WTC11 (cell line): ENCODE results near the gene GMEB2. TPM values are rescaled to one million over a fixed set of nuclear protein-coding genes. Genes with fewer than 3 reads are reported as not detected.

Source experiments
- ATAC-seq: fragments of 200-7000 bp; cut with Tn5 transposase; 2 replicates; pipeline ENCODE4 v1.10.0; 2021; ENCODE audit warnings: mild to moderate bottlenecking, moderate library complexity
- CTCF ChIA-PET: fragments of 300-600 bp; sonication (Branson Sonifier 250); formaldehyde crosslinking; loops from one replicate; lab custom pipeline; 2021; ENCODE audit warnings: antibody characterized with exemption; lab: Charles Lee
- POLR2A ChIA-PET: fragments of 350-600 bp; sonication (Branson Sonifier 250); formaldehyde crosslinking; loops from one replicate; lab custom pipeline; 2021; ENCODE audit warnings: antibody characterized with exemption; lab: Charles Lee
- DNase-seq: peaks from one replicate; pipeline ENCODE4 v3.0.0; 2021; ENCODE audit warnings: low spot score
- H3K27ac Mint-ChIP-seq: 2 replicates; pipeline ENCODE4 v1.8.0; 2021; ENCODE audit warnings: mixed read lengths
- H3K27me3 Mint-ChIP-seq: 2 replicates; pipeline ENCODE4 v1.8.0; 2021; ENCODE audit warnings: low read depth, mild to moderate bottlenecking, moderate library complexity, mixed read lengths
- H3K36me3 Mint-ChIP-seq: 2 replicates; pipeline ENCODE4 v1.8.0; 2021; ENCODE audit warnings: mixed read lengths
- H3K4me1 Mint-ChIP-seq: 2 replicates; pipeline ENCODE4 v1.8.0; 2022; ENCODE audit warnings: mixed read lengths
- H3K4me3 Mint-ChIP-seq: 2 replicates; pipeline ENCODE4 v1.8.0; 2021; ENCODE audit warnings: mild to moderate bottlenecking, moderate library complexity, mixed read lengths
- H3K9me3 Mint-ChIP-seq: 2 replicates; pipeline ENCODE4 v1.8.0; 2021; ENCODE audit warnings: mixed read lengths
- CBFB ChIP-seq: sonication (generic); formaldehyde crosslinking; IDR thresholded peaks from 2 replicates; pipeline ENCODE4 v1.8.1; 2022; ENCODE audit warnings: mild to moderate bottlenecking, low read depth, missing genetic modification reagents
- CREM ChIP-seq: sonication (generic); formaldehyde crosslinking; IDR thresholded peaks from 2 replicates; pipeline ENCODE4 v1.8.1; 2022; ENCODE audit warnings: mild to moderate bottlenecking, missing genetic modification reagents, moderate library complexity
- ESRRA ChIP-seq: sonication (generic); formaldehyde crosslinking; IDR thresholded peaks from 2 replicates; pipeline ENCODE4 v1.8.1; 2022; ENCODE audit warnings: mild to moderate bottlenecking, missing genetic modification reagents, borderline replicate concordance
- GABPB1 ChIP-seq: sonication (generic); formaldehyde crosslinking; IDR thresholded peaks from 2 replicates; pipeline ENCODE4 v1.8.1; 2023; ENCODE audit warnings: mild to moderate bottlenecking, missing genetic modification reagents
- IRF2 ChIP-seq: sonication (generic); formaldehyde crosslinking; IDR thresholded peaks from 2 replicates; pipeline ENCODE4 v1.8.0; 2022; ENCODE audit warnings: low read depth, missing genetic modification reagents, borderline replicate concordance
- MYBL2 ChIP-seq: sonication (generic); formaldehyde crosslinking; IDR thresholded peaks from 2 replicates; pipeline ENCODE4 v1.8.1; 2023; ENCODE audit warnings: mild to moderate bottlenecking, moderate library complexity, missing genetic modification reagents
- NFATC4 ChIP-seq: fragments of 250-450 bp; sonication (Bioruptor Pico); IDR thresholded peaks from 2 replicates; pipeline ENCODE4 v1.9.0; 2021; ENCODE audit warnings: mild to moderate bottlenecking
- NR2C2 ChIP-seq: sonication (generic); formaldehyde crosslinking; IDR thresholded peaks from 2 replicates; pipeline ENCODE4 v1.8.0; 2022; ENCODE audit warnings: mild to moderate bottlenecking, missing genetic modification reagents
- RELA ChIP-seq: sonication (generic); formaldehyde crosslinking; IDR thresholded peaks from 2 replicates; pipeline ENCODE4 v1.8.1; 2022; ENCODE audit warnings: missing genetic modification reagents, mild to moderate bottlenecking, borderline replicate concordance
- RORB ChIP-seq: fragments of 250-450 bp; sonication (Bioruptor Pico); IDR thresholded peaks from 2 replicates; pipeline ENCODE4 v1.9.0; 2021; ENCODE audit warnings: mild to moderate bottlenecking
- SMAD4 ChIP-seq: sonication (generic); formaldehyde crosslinking; IDR thresholded peaks from 2 replicates; pipeline ENCODE4 v1.8.0; 2022; ENCODE audit warnings: mild to moderate bottlenecking, missing genetic modification reagents
- SP1 ChIP-seq: sonication (generic); formaldehyde crosslinking; conservative IDR thresholded peaks from 2 replicates; pipeline ENCODE4 v1.8.1; 2022; ENCODE audit warnings: missing genetic modification reagents
- ZBTB21 ChIP-seq: sonication (generic); formaldehyde crosslinking; IDR thresholded peaks from 2 replicates; pipeline ENCODE4 v1.8.1; 2023; ENCODE audit warnings: mild to moderate bottlenecking, missing genetic modification reagents, borderline replicate concordance
- ZNF263 ChIP-seq: sonication (generic); formaldehyde crosslinking; IDR thresholded peaks from 2 replicates; pipeline ENCODE4 v1.8.1; 2022; ENCODE audit warnings: low read depth, mild to moderate bottlenecking, moderate library complexity, missing genetic modification reagents
- total RNA-seq: library from RNA; stranded (reverse); gene quantifications from 3 replicates; pipeline ENCODE4 v1.2.3, GENCODE V29; 2021
- TF ChIP-seq, protein P1 (sequence below): sonication (generic); formaldehyde crosslinking; IDR thresholded peaks from 2 replicates; pipeline ENCODE4 v1.8.1; 2023; ENCODE audit warnings: mild to moderate bottlenecking, missing genetic modification reagents, borderline replicate concordance
- TF ChIP-seq, protein P2 (sequence below): fragments of 250-450 bp; sonication (Bioruptor Pico); IDR thresholded peaks from 2 replicates; pipeline ENCODE4 v1.9.0; 2021; ENCODE audit warnings: mild to moderate bottlenecking
- TF ChIP-seq, protein P3 (sequence below): fragments of 200-600 bp; IDR thresholded peaks from 2 replicates; pipeline ENCODE4 v1.8.0; 2022; ENCODE audit warnings: antibody characterized with exemption
- TF ChIP-seq, protein P4 (sequence below): sonication (generic); formaldehyde crosslinking; IDR thresholded peaks from 2 replicates; pipeline ENCODE4 v1.8.1; 2022; ENCODE audit warnings: missing genetic modification reagents, borderline replicate concordance
- TF ChIP-seq, protein P5 (sequence below): sonication (generic); formaldehyde crosslinking; IDR thresholded peaks from 2 replicates; pipeline ENCODE4 v1.8.0; 2023; ENCODE audit warnings: missing genetic modification reagents, mild to moderate bottlenecking, borderline replicate concordance
- TF ChIP-seq, protein P6 (sequence below): fragments of 250-450 bp; sonication (Bioruptor Pico); IDR thresholded peaks from 2 replicates; pipeline ENCODE4 v1.8.0; 2021; ENCODE audit warnings: mild to moderate bottlenecking

The GMEB2 gene
- total RNA-seq, 1 experiment from 2014 or later = 14.8 TPM

DNA sequence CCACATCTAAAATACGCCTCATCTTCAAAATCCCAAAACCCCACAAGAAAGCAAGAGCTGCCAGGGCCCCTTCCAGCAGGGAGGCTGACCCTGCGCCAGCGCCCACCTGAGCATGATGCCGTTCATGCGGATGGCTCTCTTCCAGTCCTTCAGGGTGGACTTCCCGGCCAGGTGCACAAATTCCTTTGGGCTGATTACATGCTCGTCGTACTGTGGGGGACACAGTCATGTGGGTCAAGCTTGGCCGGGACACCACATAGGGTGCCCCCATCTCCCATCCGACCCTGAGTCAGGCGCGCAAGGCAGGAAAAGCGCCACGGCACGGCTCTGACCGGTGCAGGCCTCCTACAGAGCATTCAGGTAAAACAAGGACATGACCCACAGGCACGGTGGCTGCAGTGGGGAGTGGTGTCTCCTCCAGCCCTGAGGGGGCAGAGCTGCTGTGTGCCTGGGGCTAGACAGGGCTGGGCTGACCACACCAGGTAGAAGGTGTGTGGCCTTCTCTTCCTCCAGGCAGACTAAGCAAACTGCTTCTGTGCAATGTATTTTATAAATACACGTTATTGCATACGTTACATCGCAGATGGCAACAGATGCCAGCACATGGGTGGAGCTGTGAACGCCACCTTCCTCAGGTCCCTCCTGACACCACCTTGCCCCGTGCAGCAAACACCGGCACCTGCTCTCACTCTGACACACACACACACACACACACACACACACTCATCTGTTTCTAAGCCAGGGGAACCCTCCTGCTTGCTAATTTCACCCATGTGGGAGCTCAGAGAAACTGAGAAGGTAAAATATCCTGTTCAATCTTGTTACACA is 29.0 kb downstream of the GMEB2 start:
- POLR2A ChIA-PET = no interaction called here
- DNase-seq (no peak), ATAC-seq (no peak)
- no peak overlapping the region for H3K4me3 Mint-ChIP-seq
- H3K9me3 Mint-ChIP-seq = no peaks in the 10 kb centered on the region
- H3K27me3 Mint-ChIP-seq = no peaks in the 10 kb centered on the region
- no peak overlapping the region for H3K27ac Mint-ChIP-seq
- peaks cover 18% of the 10 kb centered on the region for H3K36me3 Mint-ChIP-seq
- TF ChIP-seq RORB (CRISPR knock-in tag) (no peak), ESRRA (CRISPR knock-in tag) (no peak), SP1 (CRISPR knock-in tag) (no peak), IRF2 (CRISPR knock-in tag) (no peak), CBFB (no peak), NR2C2 (CRISPR knock-in tag) (no peak), NFATC4 (no peak), SMAD4 (no peak), RELA (no peak), CREM (CRISPR knock-in tag) (no peak)
- TF ChIP-seq, protein P1, sequence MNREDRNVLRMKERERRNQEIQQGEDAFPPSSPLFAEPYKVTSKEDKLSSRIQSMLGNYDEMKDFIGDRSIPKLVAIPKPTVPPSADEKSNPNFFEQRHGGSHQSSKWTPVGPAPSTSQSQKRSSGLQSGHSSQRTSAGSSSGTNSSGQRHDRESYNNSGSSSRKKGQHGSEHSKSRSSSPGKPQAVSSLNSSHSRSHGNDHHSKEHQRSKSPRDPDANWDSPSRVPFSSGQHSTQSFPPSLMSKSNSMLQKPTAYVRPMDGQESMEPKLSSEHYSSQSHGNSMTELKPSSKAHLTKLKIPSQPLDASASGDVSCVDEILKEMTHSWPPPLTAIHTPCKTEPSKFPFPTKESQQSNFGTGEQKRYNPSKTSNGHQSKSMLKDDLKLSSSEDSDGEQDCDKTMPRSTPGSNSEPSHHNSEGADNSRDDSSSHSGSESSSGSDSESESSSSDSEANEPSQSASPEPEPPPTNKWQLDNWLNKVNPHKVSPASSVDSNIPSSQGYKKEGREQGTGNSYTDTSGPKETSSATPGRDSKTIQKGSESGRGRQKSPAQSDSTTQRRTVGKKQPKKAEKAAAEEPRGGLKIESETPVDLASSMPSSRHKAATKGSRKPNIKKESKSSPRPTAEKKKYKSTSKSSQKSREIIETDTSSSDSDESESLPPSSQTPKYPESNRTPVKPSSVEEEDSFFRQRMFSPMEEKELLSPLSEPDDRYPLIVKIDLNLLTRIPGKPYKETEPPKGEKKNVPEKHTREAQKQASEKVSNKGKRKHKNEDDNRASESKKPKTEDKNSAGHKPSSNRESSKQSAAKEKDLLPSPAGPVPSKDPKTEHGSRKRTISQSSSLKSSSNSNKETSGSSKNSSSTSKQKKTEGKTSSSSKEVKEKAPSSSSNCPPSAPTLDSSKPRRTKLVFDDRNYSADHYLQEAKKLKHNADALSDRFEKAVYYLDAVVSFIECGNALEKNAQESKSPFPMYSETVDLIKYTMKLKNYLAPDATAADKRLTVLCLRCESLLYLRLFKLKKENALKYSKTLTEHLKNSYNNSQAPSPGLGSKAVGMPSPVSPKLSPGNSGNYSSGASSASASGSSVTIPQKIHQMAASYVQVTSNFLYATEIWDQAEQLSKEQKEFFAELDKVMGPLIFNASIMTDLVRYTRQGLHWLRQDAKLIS = no peak
- TF ChIP-seq, protein P2, sequence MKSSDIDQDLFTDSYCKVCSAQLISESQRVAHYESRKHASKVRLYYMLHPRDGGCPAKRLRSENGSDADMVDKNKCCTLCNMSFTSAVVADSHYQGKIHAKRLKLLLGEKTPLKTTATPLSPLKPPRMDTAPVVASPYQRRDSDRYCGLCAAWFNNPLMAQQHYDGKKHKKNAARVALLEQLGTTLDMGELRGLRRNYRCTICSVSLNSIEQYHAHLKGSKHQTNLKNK = no peak
- no peaks in the 10 kb centered on the region for H3K4me1 Mint-ChIP-seq
- CTCF ChIA-PET = interaction anchor here (0.7 to 1.6 kb wide), 3 partner anchors 44 to 60 kb away, joined by 3 to 6 read pairs (median 3); no protein-coding TSS in a partner anchor

DNA sequence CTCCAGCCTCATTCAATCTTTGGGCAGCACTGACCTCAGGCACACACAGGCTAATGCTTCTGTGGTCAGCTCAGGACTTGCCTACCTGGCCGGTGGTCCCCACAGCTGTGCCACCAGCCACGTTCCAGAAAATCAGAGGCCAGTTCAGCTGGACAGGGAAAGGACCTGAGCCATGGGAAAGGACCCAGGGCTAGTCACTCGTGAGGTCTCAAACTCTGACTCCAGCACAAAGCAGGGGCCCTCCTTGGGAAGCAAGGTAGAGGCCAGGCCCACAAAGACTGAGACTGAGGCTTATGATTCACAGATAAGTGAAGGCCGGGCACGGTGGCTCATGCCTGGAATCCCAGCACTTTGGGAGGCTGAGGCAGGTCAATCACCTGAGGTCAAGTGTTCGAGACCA is 30.5 kb downstream of the GMEB2 start:
- no peak for DNase-seq
- CTCF ChIA-PET = no interaction called here
- H3K4me3 Mint-ChIP-seq = no peak overlapping the region
- POLR2A ChIA-PET = no interaction called here
- H3K4me1 Mint-ChIP-seq = no peaks in the 10 kb centered on the region
- H3K27ac Mint-ChIP-seq = no peak overlapping the region
- no peaks in the 10 kb centered on the region for H3K27me3 Mint-ChIP-seq
- H3K36me3 Mint-ChIP-seq = peaks cover 8% of the 10 kb centered on the region
- no peaks in the 10 kb centered on the region for H3K9me3 Mint-ChIP-seq
- no peak for ATAC-seq
- TF ChIP-seq RORB (CRISPR knock-in tag) (no peak), ZNF263 (CRISPR knock-in tag) (no peak), CBFB (no peak), NFATC4 (no peak), GABPB1 (CRISPR knock-in tag) (no peak), MYBL2 (no peak), ZBTB21 (CRISPR knock-in tag) (no peak)
- TF ChIP-seq, protein P3, sequence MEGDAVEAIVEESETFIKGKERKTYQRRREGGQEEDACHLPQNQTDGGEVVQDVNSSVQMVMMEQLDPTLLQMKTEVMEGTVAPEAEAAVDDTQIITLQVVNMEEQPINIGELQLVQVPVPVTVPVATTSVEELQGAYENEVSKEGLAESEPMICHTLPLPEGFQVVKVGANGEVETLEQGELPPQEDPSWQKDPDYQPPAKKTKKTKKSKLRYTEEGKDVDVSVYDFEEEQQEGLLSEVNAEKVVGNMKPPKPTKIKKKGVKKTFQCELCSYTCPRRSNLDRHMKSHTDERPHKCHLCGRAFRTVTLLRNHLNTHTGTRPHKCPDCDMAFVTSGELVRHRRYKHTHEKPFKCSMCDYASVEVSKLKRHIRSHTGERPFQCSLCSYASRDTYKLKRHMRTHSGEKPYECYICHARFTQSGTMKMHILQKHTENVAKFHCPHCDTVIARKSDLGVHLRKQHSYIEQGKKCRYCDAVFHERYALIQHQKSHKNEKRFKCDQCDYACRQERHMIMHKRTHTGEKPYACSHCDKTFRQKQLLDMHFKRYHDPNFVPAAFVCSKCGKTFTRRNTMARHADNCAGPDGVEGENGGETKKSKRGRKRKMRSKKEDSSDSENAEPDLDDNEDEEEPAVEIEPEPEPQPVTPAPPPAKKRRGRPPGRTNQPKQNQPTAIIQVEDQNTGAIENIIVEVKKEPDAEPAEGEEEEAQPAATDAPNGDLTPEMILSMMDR = no peak
- TF ChIP-seq, protein P4, sequence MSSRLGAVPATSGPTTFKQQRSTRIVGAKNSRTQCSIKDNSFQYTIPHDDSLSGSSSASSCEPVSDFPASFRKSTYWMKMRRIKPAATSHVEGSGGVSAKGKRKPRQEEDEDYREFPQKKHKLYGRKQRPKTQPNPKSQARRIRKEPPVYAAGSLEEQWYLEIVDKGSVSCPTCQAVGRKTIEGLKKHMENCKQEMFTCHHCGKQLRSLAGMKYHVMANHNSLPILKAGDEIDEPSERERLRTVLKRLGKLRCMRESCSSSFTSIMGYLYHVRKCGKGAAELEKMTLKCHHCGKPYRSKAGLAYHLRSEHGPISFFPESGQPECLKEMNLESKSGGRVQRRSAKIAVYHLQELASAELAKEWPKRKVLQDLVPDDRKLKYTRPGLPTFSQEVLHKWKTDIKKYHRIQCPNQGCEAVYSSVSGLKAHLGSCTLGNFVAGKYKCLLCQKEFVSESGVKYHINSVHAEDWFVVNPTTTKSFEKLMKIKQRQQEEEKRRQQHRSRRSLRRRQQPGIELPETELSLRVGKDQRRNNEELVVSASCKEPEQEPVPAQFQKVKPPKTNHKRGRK = no peak
- TF ChIP-seq, protein P5, sequence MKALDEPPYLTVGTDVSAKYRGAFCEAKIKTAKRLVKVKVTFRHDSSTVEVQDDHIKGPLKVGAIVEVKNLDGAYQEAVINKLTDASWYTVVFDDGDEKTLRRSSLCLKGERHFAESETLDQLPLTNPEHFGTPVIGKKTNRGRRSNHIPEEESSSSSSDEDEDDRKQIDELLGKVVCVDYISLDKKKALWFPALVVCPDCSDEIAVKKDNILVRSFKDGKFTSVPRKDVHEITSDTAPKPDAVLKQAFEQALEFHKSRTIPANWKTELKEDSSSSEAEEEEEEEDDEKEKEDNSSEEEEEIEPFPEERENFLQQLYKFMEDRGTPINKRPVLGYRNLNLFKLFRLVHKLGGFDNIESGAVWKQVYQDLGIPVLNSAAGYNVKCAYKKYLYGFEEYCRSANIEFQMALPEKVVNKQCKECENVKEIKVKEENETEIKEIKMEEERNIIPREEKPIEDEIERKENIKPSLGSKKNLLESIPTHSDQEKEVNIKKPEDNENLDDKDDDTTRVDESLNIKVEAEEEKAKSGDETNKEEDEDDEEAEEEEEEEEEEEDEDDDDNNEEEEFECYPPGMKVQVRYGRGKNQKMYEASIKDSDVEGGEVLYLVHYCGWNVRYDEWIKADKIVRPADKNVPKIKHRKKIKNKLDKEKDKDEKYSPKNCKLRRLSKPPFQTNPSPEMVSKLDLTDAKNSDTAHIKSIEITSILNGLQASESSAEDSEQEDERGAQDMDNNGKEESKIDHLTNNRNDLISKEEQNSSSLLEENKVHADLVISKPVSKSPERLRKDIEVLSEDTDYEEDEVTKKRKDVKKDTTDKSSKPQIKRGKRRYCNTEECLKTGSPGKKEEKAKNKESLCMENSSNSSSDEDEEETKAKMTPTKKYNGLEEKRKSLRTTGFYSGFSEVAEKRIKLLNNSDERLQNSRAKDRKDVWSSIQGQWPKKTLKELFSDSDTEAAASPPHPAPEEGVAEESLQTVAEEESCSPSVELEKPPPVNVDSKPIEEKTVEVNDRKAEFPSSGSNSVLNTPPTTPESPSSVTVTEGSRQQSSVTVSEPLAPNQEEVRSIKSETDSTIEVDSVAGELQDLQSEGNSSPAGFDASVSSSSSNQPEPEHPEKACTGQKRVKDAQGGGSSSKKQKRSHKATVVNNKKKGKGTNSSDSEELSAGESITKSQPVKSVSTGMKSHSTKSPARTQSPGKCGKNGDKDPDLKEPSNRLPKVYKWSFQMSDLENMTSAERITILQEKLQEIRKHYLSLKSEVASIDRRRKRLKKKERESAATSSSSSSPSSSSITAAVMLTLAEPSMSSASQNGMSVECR = no peak
- TF ChIP-seq, protein P6, sequence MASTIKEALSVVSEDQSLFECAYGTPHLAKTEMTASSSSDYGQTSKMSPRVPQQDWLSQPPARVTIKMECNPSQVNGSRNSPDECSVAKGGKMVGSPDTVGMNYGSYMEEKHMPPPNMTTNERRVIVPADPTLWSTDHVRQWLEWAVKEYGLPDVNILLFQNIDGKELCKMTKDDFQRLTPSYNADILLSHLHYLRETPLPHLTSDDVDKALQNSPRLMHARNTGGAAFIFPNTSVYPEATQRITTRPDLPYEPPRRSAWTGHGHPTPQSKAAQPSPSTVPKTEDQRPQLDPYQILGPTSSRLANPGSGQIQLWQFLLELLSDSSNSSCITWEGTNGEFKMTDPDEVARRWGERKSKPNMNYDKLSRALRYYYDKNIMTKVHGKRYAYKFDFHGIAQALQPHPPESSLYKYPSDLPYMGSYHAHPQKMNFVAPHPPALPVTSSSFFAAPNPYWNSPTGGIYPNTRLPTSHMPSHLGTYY (CRISPR knock-in tag) = no peak
